PFSK-1 (cell line): ENCODE results near the gene C1orf226. TPM values are rescaled to one million over a fixed set of nuclear protein-coding genes. Genes with fewer than 3 reads are reported as not detected.

ENCODE experiments used
- FOXP2 ChIP-seq: optimal IDR thresholded peaks from 2 replicates; pipeline ENCODE3; 2011; ENCODE audit warnings: borderline replicate concordance, control low read depth, inconsistent platforms; ENCODE audit not compliant: insufficient read depth; ENCODE audit errors: extremely low read length, extremely low read depth
- POLR2AphosphoS5 ChIP-seq: IDR thresholded peaks from 2 replicates; pipeline ENCODE4 v1.6.1; 2012; ENCODE audit warnings: low read depth, mild to moderate bottlenecking, control low read depth, low read length, moderate library complexity
- SIN3A ChIP-seq: IDR thresholded peaks from 2 replicates; pipeline ENCODE4 v1.6.1; 2012; ENCODE audit warnings: mild to moderate bottlenecking, low read length, moderate library complexity, borderline replicate concordance; ENCODE audit not compliant: insufficient read depth
- TAF1 ChIP-seq: IDR thresholded peaks from 2 replicates; pipeline ENCODE4 v1.6.1; 2012; ENCODE audit warnings: low read length, control low read depth, borderline replicate concordance; ENCODE audit not compliant: insufficient read depth
- polyA plus RNA-seq: library from polyadenylated mRNA; unstranded; fragments of >200 nt; gene quantifications from one replicate; pipeline ENCODE4 v1.2.1, GENCODE V29; 2012; ENCODE audit warnings: low read depth, missing spikeins; ENCODE audit not compliant: insufficient read length
- TF ChIP-seq, protein P1 (sequence below), 2 experiments: IDR thresholded peaks; 2 replicates each; pipeline versions ENCODE4 v1.6.1 to v1.8.0; 2011 to 2012; ENCODE audit warnings: low read depth in 2 of 2, low read length in 2 of 2, control low read depth in 1 of 2, inconsistent platforms in 1 of 2, mild to moderate bottlenecking in 1 of 2, moderate library complexity in 1 of 2; ENCODE audit not compliant: insufficient read depth in 1 of 2

C1orf226 gene, protein sequence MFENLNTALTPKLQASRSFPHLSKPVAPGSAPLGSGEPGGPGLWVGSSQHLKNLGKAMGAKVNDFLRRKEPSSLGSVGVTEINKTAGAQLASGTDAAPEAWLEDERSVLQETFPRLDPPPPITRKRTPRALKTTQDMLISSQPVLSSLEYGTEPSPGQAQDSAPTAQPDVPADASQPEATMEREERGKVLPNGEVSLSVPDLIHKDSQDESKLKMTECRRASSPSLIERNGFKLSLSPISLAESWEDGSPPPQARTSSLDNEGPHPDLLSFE
- polyA plus RNA-seq, result 13.1 TPM

DNA sequence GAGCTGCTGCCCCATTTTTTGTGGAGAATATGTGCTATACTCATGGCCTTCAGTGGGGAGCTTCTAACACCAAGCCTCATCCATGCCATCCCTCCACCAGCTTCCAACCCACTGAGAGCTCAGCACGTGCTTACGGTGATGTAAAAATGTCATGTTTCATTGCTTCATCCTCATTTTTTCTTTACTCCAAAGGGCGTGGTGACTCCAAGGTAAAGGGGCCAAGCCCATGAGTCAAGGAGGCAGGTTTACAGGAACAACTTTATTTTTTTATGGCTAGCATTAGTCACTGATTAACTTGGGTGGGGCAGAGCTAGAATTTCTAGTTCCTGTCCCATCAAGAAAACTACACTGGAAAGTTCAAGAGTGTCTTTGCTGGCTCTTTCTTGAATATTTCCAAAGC lies at the start of gene C1orf226:
Gene C1orf226 (plus strand): TSS at position 346 of the 400 bp plus-strand sequence. CDS start 174 bp downstream, outside the sequence.
- no peak for TF ChIP-seq TAF1
- TF ChIP-seq, protein P1, sequence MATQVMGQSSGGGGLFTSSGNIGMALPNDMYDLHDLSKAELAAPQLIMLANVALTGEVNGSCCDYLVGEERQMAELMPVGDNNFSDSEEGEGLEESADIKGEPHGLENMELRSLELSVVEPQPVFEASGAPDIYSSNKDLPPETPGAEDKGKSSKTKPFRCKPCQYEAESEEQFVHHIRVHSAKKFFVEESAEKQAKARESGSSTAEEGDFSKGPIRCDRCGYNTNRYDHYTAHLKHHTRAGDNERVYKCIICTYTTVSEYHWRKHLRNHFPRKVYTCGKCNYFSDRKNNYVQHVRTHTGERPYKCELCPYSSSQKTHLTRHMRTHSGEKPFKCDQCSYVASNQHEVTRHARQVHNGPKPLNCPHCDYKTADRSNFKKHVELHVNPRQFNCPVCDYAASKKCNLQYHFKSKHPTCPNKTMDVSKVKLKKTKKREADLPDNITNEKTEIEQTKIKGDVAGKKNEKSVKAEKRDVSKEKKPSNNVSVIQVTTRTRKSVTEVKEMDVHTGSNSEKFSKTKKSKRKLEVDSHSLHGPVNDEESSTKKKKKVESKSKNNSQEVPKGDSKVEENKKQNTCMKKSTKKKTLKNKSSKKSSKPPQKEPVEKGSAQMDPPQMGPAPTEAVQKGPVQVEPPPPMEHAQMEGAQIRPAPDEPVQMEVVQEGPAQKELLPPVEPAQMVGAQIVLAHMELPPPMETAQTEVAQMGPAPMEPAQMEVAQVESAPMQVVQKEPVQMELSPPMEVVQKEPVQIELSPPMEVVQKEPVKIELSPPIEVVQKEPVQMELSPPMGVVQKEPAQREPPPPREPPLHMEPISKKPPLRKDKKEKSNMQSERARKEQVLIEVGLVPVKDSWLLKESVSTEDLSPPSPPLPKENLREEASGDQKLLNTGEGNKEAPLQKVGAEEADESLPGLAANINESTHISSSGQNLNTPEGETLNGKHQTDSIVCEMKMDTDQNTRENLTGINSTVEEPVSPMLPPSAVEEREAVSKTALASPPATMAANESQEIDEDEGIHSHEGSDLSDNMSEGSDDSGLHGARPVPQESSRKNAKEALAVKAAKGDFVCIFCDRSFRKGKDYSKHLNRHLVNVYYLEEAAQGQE (IDR thresholded peaks at IDR 0.05; ENCODE audit: insufficient read depth in 1 of 2, low read depth in 2 of 2, low read length in 2 of 2), result no peak
- no peak for TF ChIP-seq POLR2AphosphoS5
- TF ChIP-seq SIN3A, result no peak
- no peak for TF ChIP-seq FOXP2

- TF ChIP-seq TAF1 (no peak), SIN3A (no peak), FOXP2 (no peak), POLR2AphosphoS5 (no peak)
Measured at GRCh38 chr1:162333991-162334390, 47.5 kb upstream of the C1orf226 start.

- TF ChIP-seq FOXP2 (no peak), SIN3A (no peak), TAF1 (no peak), POLR2AphosphoS5 (no peak)
- TF ChIP-seq, protein P1 (IDR thresholded peaks at IDR 0.05; ENCODE audit: insufficient read depth in 1 of 2, low read depth in 2 of 2, low read length in 2 of 2), result no peak
Measured at GRCh38 chr1:162335126-162335525, 46.4 kb upstream of the C1orf226 start.

DNA sequence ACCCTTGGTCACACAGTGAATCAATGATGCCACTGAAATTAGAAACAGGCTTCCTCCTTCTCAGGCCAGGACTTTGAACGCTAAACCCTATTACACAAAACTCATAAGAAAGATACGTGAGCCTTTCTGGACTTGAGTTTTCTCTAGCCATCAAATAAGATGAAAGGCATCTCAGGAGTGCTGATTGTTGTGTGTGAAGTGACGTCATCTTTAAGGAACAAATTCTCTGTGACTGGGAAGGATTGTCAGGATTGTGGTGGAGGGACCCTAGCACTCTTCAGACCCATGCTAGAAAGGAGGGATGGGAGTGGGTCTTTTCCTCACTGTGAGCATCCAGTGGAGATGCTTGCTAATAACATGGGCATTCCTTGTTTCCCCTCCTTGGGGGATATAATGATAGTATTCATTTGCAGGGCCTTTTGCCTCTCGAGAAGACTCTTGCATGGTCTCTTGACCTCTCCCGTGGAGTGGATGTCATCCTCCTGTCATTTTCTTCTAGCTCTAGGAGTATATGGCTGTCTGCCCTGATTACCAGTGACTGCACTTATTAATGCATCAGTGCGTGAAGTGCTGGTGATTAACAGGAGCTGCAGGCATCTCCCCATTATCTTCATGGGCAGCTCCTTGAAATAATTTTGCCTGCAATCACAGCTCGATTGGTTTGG lies 44.8 kb upstream of the C1orf226 start:
- TF ChIP-seq TAF1, result no peak
- no peak for TF ChIP-seq FOXP2

DNA sequence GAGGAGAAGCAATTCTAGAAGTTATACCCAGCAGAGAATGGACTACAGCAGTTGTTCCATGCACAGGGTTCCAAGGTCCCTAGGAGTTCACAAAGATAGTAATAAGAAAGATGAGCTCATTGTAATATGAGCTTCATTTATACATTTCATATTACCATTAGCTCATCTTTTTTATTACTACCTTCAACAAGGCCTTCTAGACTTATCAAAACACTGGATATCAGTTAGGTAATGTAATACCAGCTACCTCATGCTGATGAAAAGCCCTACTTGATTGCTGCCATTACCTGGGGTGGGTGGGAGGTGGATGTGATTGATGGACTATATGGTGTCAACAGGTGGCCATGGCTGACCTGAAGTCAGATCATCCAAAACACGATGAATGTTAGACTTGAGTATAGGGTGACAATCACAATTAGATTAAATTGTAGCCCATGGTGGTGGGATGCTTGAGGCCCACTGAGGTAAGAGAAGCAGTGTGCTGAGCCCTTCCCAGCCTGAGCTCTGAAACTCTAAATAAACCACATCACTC lies 39.0 kb upstream of the C1orf226 start:
- TF ChIP-seq TAF1, result no peak
- TF ChIP-seq SIN3A, result no peak
- TF ChIP-seq, protein P1 (IDR thresholded peaks at IDR 0.05; ENCODE audit: insufficient read depth in 1 of 2, low read depth in 2 of 2, low read length in 2 of 2), result no peak
- no peak for TF ChIP-seq POLR2AphosphoS5
- no peak for TF ChIP-seq FOXP2

GRCh38 chr1:162343470-162343869 lies 38.1 kb upstream of the C1orf226 start:
- TF ChIP-seq FOXP2 (no peak), TAF1 (no peak), SIN3A (no peak), POLR2AphosphoS5 (no peak)
- TF ChIP-seq, protein P1 (IDR thresholded peaks at IDR 0.05; ENCODE audit: insufficient read depth in 1 of 2, low read depth in 2 of 2, low read length in 2 of 2), result no peak
